ENCODE results near the gene GJB6.

The GJB6 gene

DNA sequence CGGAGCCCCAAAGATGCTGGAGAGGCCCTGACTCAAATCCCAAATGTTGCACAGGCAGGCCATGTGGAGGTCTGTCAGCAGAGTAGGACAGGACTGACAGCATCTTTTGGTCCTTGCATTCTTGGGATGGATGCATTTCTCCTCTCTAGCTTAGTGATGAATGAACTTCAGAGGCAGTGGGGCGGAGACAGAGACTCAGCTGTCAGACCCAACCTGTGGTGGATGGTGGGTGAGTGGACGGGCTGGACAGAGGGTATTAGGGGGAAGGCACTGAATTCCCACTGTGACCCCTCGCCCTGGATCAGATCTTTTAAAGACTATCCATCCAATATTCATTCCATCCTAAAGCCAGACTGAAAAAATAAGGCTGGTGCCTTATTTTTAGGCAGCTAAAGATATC lies 39.3 kb upstream of the GJB6 start:
- no peak overlapping the region for H3K27ac ChIP-seq
- no peaks in the 10 kb centered on the region for H3K27me3 ChIP-seq (ENCODE audit: control insufficient read depth, insufficient read depth, low read length)
- H3K4me3 ChIP-seq (ENCODE audit: low read depth, low read length): no peak overlapping the region
- H3K4me2 ChIP-seq (ENCODE audit: low read length): no peak overlapping the region
- TF ChIP-seq, protein P1, sequence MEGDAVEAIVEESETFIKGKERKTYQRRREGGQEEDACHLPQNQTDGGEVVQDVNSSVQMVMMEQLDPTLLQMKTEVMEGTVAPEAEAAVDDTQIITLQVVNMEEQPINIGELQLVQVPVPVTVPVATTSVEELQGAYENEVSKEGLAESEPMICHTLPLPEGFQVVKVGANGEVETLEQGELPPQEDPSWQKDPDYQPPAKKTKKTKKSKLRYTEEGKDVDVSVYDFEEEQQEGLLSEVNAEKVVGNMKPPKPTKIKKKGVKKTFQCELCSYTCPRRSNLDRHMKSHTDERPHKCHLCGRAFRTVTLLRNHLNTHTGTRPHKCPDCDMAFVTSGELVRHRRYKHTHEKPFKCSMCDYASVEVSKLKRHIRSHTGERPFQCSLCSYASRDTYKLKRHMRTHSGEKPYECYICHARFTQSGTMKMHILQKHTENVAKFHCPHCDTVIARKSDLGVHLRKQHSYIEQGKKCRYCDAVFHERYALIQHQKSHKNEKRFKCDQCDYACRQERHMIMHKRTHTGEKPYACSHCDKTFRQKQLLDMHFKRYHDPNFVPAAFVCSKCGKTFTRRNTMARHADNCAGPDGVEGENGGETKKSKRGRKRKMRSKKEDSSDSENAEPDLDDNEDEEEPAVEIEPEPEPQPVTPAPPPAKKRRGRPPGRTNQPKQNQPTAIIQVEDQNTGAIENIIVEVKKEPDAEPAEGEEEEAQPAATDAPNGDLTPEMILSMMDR (IDR thresholded peaks at IDR 0.05): no peak
- no peaks in the 10 kb centered on the region for H3K9me3 ChIP-seq (ENCODE audit: control insufficient read depth, low read length)
- no peaks in the 10 kb centered on the region for H3K36me3 ChIP-seq (ENCODE audit: control insufficient read depth, insufficient read depth, low read length)
- no peak overlapping the region for H3K9ac ChIP-seq
- no peak overlapping the region for H2AFZ ChIP-seq
- no peaks in the 10 kb centered on the region for H3K4me1 ChIP-seq
- H3K79me2 ChIP-seq: no peaks in the 10 kb centered on the region

GRCh38 chr13:20270163-20270865 lies 38.2 kb upstream of the GJB6 start:
- Histone ChIP-seq H3K4me1 (no peaks in the 10 kb centered on the region), H2AFZ (no peak overlapping the region), H3K4me3 (ENCODE audit: low read depth, low read length) (no peak overlapping the region), H3K27me3 (ENCODE audit: control insufficient read depth, insufficient read depth, low read length) (no peaks in the 10 kb centered on the region), H3K36me3 (ENCODE audit: control insufficient read depth, insufficient read depth, low read length) (no peaks in the 10 kb centered on the region), H3K9ac (no peak overlapping the region), H3K4me2 (ENCODE audit: low read length) (no peak overlapping the region), H3K79me2 (no peaks in the 10 kb centered on the region), H3K9me3 (ENCODE audit: control insufficient read depth, low read length) (no peaks in the 10 kb centered on the region), H3K27ac (no peak overlapping the region)
- TF ChIP-seq, protein P1 (IDR thresholded peaks at IDR 0.05): no peak

DNA sequence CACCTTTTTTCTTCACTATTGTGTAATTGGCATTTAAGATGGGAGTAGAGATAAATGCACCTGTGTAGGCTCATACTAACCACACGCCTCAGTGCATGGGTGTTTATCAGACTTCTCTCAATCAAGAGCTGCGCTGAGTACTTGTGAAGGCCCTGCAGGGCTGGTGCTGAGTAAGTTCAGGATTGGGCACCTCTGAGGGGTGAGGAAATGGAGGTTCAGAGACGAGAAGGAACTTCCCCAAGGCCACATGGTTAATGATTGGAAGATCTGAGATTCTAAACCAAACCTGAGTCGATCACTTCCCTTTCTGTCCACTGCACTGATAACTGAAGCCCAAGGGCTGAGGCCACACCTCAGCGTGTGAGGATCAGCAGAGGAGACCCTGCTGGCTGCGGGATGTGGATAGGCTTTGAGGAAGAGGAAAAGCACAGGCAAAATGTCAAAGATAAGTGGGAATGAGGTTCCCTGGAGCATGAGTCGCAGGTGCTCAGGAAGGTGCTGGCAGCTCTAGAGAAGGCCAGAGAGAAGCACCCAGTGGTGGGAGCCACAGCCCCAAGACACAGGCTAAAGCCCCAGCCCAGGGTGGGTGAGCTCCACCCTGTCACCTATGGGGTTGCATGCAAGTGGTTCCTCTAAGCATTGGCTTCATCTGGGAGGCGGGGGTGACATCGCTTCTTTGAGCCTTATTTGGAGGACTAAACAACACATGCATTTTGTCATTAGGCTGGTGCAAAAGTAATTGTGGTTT lies 32.3 kb upstream of the GJB6 start:
- no peaks in the 10 kb centered on the region for H3K79me2 ChIP-seq
- no peak overlapping the region for H3K4me2 ChIP-seq (ENCODE audit: low read length)
- TF ChIP-seq, protein P1 (IDR thresholded peaks at IDR 0.05): no peak
- H3K27ac ChIP-seq: no peak overlapping the region
- no peaks in the 10 kb centered on the region for H3K9me3 ChIP-seq (ENCODE audit: control insufficient read depth, low read length)
- no peak overlapping the region for H3K4me3 ChIP-seq (ENCODE audit: low read depth, low read length)
- H3K4me1 ChIP-seq: no peaks in the 10 kb centered on the region
- no peaks in the 10 kb centered on the region for H3K36me3 ChIP-seq (ENCODE audit: control insufficient read depth, insufficient read depth, low read length)
- no peak overlapping the region for H3K9ac ChIP-seq
- H2AFZ ChIP-seq: no peak overlapping the region
- no peaks in the 10 kb centered on the region for H3K27me3 ChIP-seq (ENCODE audit: control insufficient read depth, insufficient read depth, low read length)

- H3K27me3 ChIP-seq (ENCODE audit: control insufficient read depth, insufficient read depth, low read length): no peaks in the 10 kb centered on the region
- H3K4me3 ChIP-seq (ENCODE audit: low read depth, low read length): no peak overlapping the region
- H3K4me2 ChIP-seq (ENCODE audit: low read length): no peak overlapping the region
- no peak overlapping the region for H3K9ac ChIP-seq
- H3K79me2 ChIP-seq: no peaks in the 10 kb centered on the region
- H3K9me3 ChIP-seq (ENCODE audit: control insufficient read depth, low read length): no peaks in the 10 kb centered on the region
- H3K27ac ChIP-seq: no peak overlapping the region
- no peaks in the 10 kb centered on the region for H3K36me3 ChIP-seq (ENCODE audit: control insufficient read depth, insufficient read depth, low read length)
- TF ChIP-seq, protein P1 (IDR thresholded peaks at IDR 0.05): no peak
- H2AFZ ChIP-seq: no peak overlapping the region
- no peaks in the 10 kb centered on the region for H3K4me1 ChIP-seq
Observed at GRCh38 chr13:20263393-20264044, 31.4 kb upstream of the GJB6 start.

All from parathyroid adenoma (tissue), 2 donors.